H1 (cell line): Measurements from ENCODE around the gene SLC1A4. TPM values are rescaled to one million over a fixed set of nuclear protein-coding genes. Genes with fewer than 3 reads are reported as not detected.

Source experiments
- CTCF ChIA-PET: fragments of 300-600 bp; sonication (Branson Sonifier 250); formaldehyde crosslinking; loops from one replicate; lab custom pipeline; 2021; ENCODE audit not compliant: partially characterized antibody; lab: Charles Lee
- POLR2A ChIA-PET: fragments of 300-600 bp; sonication (Branson Sonifier 250); formaldehyde crosslinking; loops from one replicate; lab custom pipeline; 2021; ENCODE audit warnings: inconsistent platforms; ENCODE audit not compliant: partially characterized antibody; lab: Charles Lee
- DNase-seq, 2 experiments: peaks; one replicate each; pipeline versions ENCODE4 v3.0.0 to v3.0.0-alpha.2; 2010 to 2022; ENCODE audit warnings: low spot score in 2 of 2, low read depth in 1 of 2, mixed read lengths in 1 of 2
- FAIRE-seq: peaks from 2 replicates; lab custom pipeline; 2011; peaks lifted over from hg19 to GRCh38; lab: Jason Lieb, UNC
- H2AFZ ChIP-seq: 2 replicates; pipeline ENCODE4 v1.8.1; 2012; ENCODE audit warnings: low read length, inconsistent platforms
- H2AK5ac ChIP-seq: 2 replicates; pipeline ENCODE4 v1.6.1; 2013; ENCODE audit warnings: low read depth, low read length
- H2BK120ac ChIP-seq: replicated peaks from 2 replicates; pipeline ENCODE3; 2013; ENCODE audit warnings: low read depth, low read length, inconsistent platforms
- H2BK12ac ChIP-seq: 2 replicates; pipeline ENCODE4 v1.6.1; 2013; ENCODE audit warnings: low read depth, low read length
- H2BK15ac ChIP-seq: 2 replicates; pipeline ENCODE4 v1.6.1; 2013; ENCODE audit warnings: low read length
- H2BK20ac ChIP-seq: 2 replicates; pipeline ENCODE4 v1.6.1; 2013; ENCODE audit warnings: low read length
- H2BK5ac ChIP-seq: 2 replicates; pipeline ENCODE4 v1.6.1; 2013; ENCODE audit warnings: low read depth, low read length
- H3K14ac ChIP-seq: 2 replicates; pipeline ENCODE4 v1.6.1; 2013; ENCODE audit warnings: inconsistent platforms; ENCODE audit not compliant: insufficient read length
- H3K18ac ChIP-seq: 2 replicates; pipeline ENCODE4 v1.6.1; 2013; ENCODE audit warnings: low read length; ENCODE audit errors: extremely low read depth
- H3K23ac ChIP-seq: 2 replicates; pipeline ENCODE4 v1.6.1; 2013; ENCODE audit warnings: inconsistent platforms; ENCODE audit not compliant: insufficient read length
- H3K23me2 ChIP-seq: 2 replicates; pipeline ENCODE4 v1.6.1; 2013; ENCODE audit warnings: low read depth, low read length
- H3K27ac ChIP-seq: 2 replicates; pipeline ENCODE4 v1.6.1; 2011; ENCODE audit warnings: low read depth, low read length, inconsistent platforms
- H3K27me3 ChIP-seq, 4 experiments: replicated peaks in 1 of 4; 1 replicate in 1 of 4; 2 replicates in 3 of 4; pipeline versions ENCODE4 v1.6.1 to v1.8.1; 2011 to 2013; ENCODE audit warnings: low read length in 3 of 4, mild to moderate bottlenecking in 3 of 4, inconsistent platforms in 2 of 4, mixed read lengths in 2 of 4, moderate library complexity in 1 of 4; ENCODE audit not compliant: control insufficient read depth in 3 of 4, insufficient read depth in 3 of 4; ENCODE audit errors: extremely low read depth in 1 of 4
- H3K36me3 ChIP-seq, 4 experiments: 2 replicates each; pipeline versions ENCODE4 v1.6.1 to v1.8.1; 2011 to 2013; ENCODE audit warnings: mild to moderate bottlenecking in 4 of 4, low read length in 3 of 4, moderate library complexity in 2 of 4, control low read depth in 1 of 4, inconsistent platforms in 1 of 4; ENCODE audit not compliant: insufficient read depth in 4 of 4, control insufficient read depth in 2 of 4
- H3K4ac ChIP-seq: replicated peaks from 2 replicates; pipeline ENCODE3; 2013; ENCODE audit warnings: low read length, low read depth, mixed read lengths, inconsistent platforms; ENCODE audit not compliant: insufficient read length
- H3K4me1 ChIP-seq, 4 experiments: replicated peaks in 1 of 4; 1 replicate in 1 of 4; 2 replicates in 3 of 4; pipeline versions ENCODE4 v1.6.1 to v1.8.1; 2011 to 2013; ENCODE audit warnings: low read length in 3 of 4, inconsistent platforms in 2 of 4, mixed read lengths in 1 of 4; ENCODE audit not compliant: insufficient read depth in 4 of 4, control insufficient read depth in 3 of 4
- H3K4me2 ChIP-seq, 2 experiments: 2 replicates each; pipeline versions ENCODE4 v1.6.1 to v1.8.1; 2011 to 2013; ENCODE audit warnings: low read depth in 2 of 2, low read length in 2 of 2, control low read depth in 1 of 2, inconsistent platforms in 1 of 2, mild to moderate bottlenecking in 1 of 2; ENCODE audit not compliant: insufficient read depth in 1 of 2
- H3K4me3 ChIP-seq, 4 experiments: fragments of 200-600, 300-600 bp in 1 of 4; sonication (generic), shearing (Covaris generic), sonication (Bioruptor Twin) in 1 of 4; 2 replicates each; pipeline versions ENCODE4 v1.5.1 to v1.8.1; 2011 to 2016; ENCODE audit warnings: low read length in 4 of 4, low read depth in 3 of 4, control low read depth in 2 of 4, inconsistent platforms in 2 of 4, mild to moderate bottlenecking in 2 of 4, mixed read lengths in 1 of 4, moderate library complexity in 1 of 4; ENCODE audit not compliant: insufficient read depth in 2 of 4; ENCODE audit errors: extremely low read depth in 1 of 4
- H3K56ac ChIP-seq: replicated peaks from 2 replicates; pipeline ENCODE3; 2013; ENCODE audit warnings: low read depth, mild to moderate bottlenecking, mixed read lengths, low read length, inconsistent platforms; ENCODE audit not compliant: insufficient read length
- H3K79me1 ChIP-seq: 2 replicates; pipeline ENCODE4 v1.6.1; 2013; ENCODE audit warnings: low read depth, low read length, control low read depth
- H3K79me2 ChIP-seq, 2 experiments: 2 replicates each; pipeline versions ENCODE4 v1.6.1 to v1.8.1; 2012 to 2013; ENCODE audit warnings: low read length in 2 of 2, mild to moderate bottlenecking in 2 of 2, inconsistent platforms in 1 of 2; ENCODE audit not compliant: insufficient read depth in 2 of 2, control insufficient read depth in 1 of 2
- H3K9ac ChIP-seq, 4 experiments: replicated peaks in 1 of 4; 1 replicate in 1 of 4; 2 replicates in 3 of 4; pipeline versions ENCODE4 v1.6.1 to v1.8.1; 2011 to 2013; ENCODE audit warnings: low read depth in 3 of 4, low read length in 3 of 4, control low read depth in 2 of 4, mild to moderate bottlenecking in 2 of 4, moderate library complexity in 2 of 4, inconsistent platforms in 1 of 4; ENCODE audit errors: extremely low read depth in 1 of 4
- H3K9me3 ChIP-seq, 2 experiments: 2 replicates each; pipeline versions ENCODE4 v1.6.1 to v1.8.1; 2012 to 2013; ENCODE audit warnings: mild to moderate bottlenecking in 2 of 2, moderate library complexity in 2 of 2, control low read depth in 1 of 2, inconsistent platforms in 1 of 2, low read depth in 1 of 2, low read length in 1 of 2, mixed read lengths in 1 of 2; ENCODE audit not compliant: insufficient read depth in 2 of 2
- H4K20me1 ChIP-seq, 2 experiments: replicated peaks in 1 of 2; 2 replicates each; pipeline versions ENCODE3 to v1.8.1; 2011 to 2013; ENCODE audit warnings: inconsistent platforms in 2 of 2, low read length in 2 of 2, mild to moderate bottlenecking in 1 of 2; ENCODE audit not compliant: insufficient read depth in 2 of 2, control insufficient read depth in 1 of 2
- H4K5ac ChIP-seq: 2 replicates; pipeline ENCODE4 v1.6.1; 2013; ENCODE audit warnings: low read length, low read depth, mixed read lengths, inconsistent platforms; ENCODE audit not compliant: insufficient read length
- H4K8ac ChIP-seq: 2 replicates; pipeline ENCODE4 v1.8.0; 2013; ENCODE audit warnings: mild to moderate bottlenecking, moderate library complexity, low read length, inconsistent platforms; ENCODE audit not compliant: insufficient read depth; ENCODE audit errors: extremely low read depth
- H4K91ac ChIP-seq: replicated peaks from 2 replicates; pipeline ENCODE3; 2013; ENCODE audit warnings: low read length, mixed read lengths, inconsistent platforms; ENCODE audit not compliant: insufficient read length
- CHD2 ChIP-seq: IDR thresholded peaks from 2 replicates; pipeline ENCODE4 v1.6.1; 2012; ENCODE audit warnings: low read length, improper control_type of control experiment
- CTBP2 ChIP-seq: IDR thresholded peaks from 2 replicates; pipeline ENCODE4 v1.7.0; 2011; ENCODE audit warnings: borderline replicate concordance, mild to moderate bottlenecking, moderate library complexity, mixed read lengths, low read length; ENCODE audit not compliant: insufficient read depth, insufficient read length
- EP300 ChIP-seq, 2 experiments: IDR thresholded peaks; 1 replicate in 1 of 2; 2 replicates in 1 of 2; pipeline ENCODE4 v1.6.1; 2011 to 2012; ENCODE audit warnings: low read depth in 2 of 2, low read length in 2 of 2, mild to moderate bottlenecking in 2 of 2, borderline replicate concordance in 1 of 2, inconsistent platforms in 1 of 2, moderate library complexity in 1 of 2
- RFX5 ChIP-seq: IDR thresholded peaks from 2 replicates; pipeline ENCODE4 v1.6.1; 2011; ENCODE audit warnings: low read depth, low read length, improper control_type of control experiment, borderline replicate concordance
- RNF2 ChIP-seq: fragments of 200-900, 300-1000 bp; sonication (generic); IDR thresholded peaks from 2 replicates; pipeline ENCODE4 v1.7.1; 2016; ENCODE audit warnings: borderline replicate concordance, low read depth, mild to moderate bottlenecking, antibody characterized with exemption, low read length; ENCODE audit not compliant: poor library complexity, severe bottlenecking; ENCODE audit errors: missing control alignments
- SP4 ChIP-seq: IDR thresholded peaks from 2 replicates; pipeline ENCODE4 v1.6.1; 2012; ENCODE audit warnings: low read length, inconsistent platforms
- USF2 ChIP-seq: IDR thresholded peaks from 2 replicates; pipeline ENCODE4 v1.6.1; 2011; ENCODE audit warnings: low read length, improper control_type of control experiment
- WGBS, 2 experiments: shearing (Covaris generic) in 1 of 2; methylation state at CpG; one replicate each; pipeline versions ENCODE4 v1.1.6 to v1.1.7; 2013 to 2015; ENCODE audit warnings: low lambda C conversion rate in 2 of 2, mixed read lengths in 2 of 2, inconsistent platforms in 1 of 2, low coverage in 1 of 2, missing lambda C conversion rate in 1 of 2; ENCODE audit not compliant: insufficient replicate concordance in 2 of 2, insufficient coverage in 1 of 2, insufficient read length in 1 of 2; ENCODE audit errors: extremely low coverage in 1 of 2, missing lambda C conversion rate in 1 of 2; 5-methylcytosine and 5-hydroxymethylcytosine counted together
- polyA plus RNA-seq, 7 experiments: library from polyadenylated mRNA; depleted of rRNA in 3 of 7; stranded (reverse) in 5 of 7; unstranded in 2 of 7; fragments of >200 nt in 5 of 7; fragments of 200-250 nt in 2 of 7; gene quantifications; 1 replicate in 5 of 7; 2 replicates in 1 of 7; 4 replicates in 1 of 7; pipeline versions ENCODE4 v1.2.1 to v1.2.3, GENCODE V29; 2011 to 2013; ENCODE audit warnings: missing spikeins in 2 of 7, mixed read lengths in 2 of 7
- total RNA-seq: library from RNA; stranded (reverse); fragmentation: NEBNext Ultra II Directional; extraction: Animal tissue kit (Norgen Biotek cat#: 25700); gene quantifications from 2 replicates; pipeline ENCODE4 v1.2.1, GENCODE V29; 2021

Gene SLC1A4
- total and polyA plus RNA-seq, 2 of the 8 experiments (the other 6 are each of a cell fraction or from before 2014, with no cell fraction given): 0.44 to 0.86 TPM

GRCh38 chr2:64947885-64948284, 41.3 kb upstream of the SLC1A4 start:
- Histone ChIP-seq H3K23me2 (no peaks in the 10 kb centered on the region), H3K36me3 (no peaks in the 10 kb centered on the region), H3K4me2 (no peak overlapping the region), H2AK5ac (no peak overlapping the region), H2BK12ac (no peak overlapping the region), H4K91ac (no peak overlapping the region), H3K79me2 (no peaks in the 10 kb centered on the region), H3K4me3 (no peak overlapping the region), H2BK20ac (no peak overlapping the region), H3K56ac (no peak overlapping the region), H3K23ac (no peak overlapping the region), H3K18ac (no peak overlapping the region), H4K20me1 (no peaks in the 10 kb centered on the region), H2BK120ac (no peak overlapping the region), H2BK5ac (no peak overlapping the region), H3K9me3 (no peaks in the 10 kb centered on the region), H4K5ac (no peak overlapping the region), H4K8ac (no peak overlapping the region), H3K4ac (no peak overlapping the region), H3K4me1 (peaks cover 0 to 6% (median 0%) of the 10 kb centered on the region in 4 experiments; a peak in 1 of 7 replicates), H2AFZ (no peak overlapping the region), H3K14ac (no peak overlapping the region), H3K27ac (no peak overlapping the region), H2BK15ac (no peak overlapping the region), H3K27me3 (no peaks in the 10 kb centered on the region), H3K9ac (no peak overlapping the region), H3K79me1 (no peaks in the 10 kb centered on the region)
- POLR2A ChIA-PET: no interaction called here
- WGBS, 2 experiments: 84% methylated on average over 4 of the region's 4 CpGs; no CpG with 5 or more reads in 1 of the 2 experiments
- CTCF ChIA-PET: interaction anchor here (1.5 to 2.6 kb wide), 2 partner anchors 9 to 31 kb away, joined by 6 to 9 read pairs; no protein-coding TSS in a partner anchor
- no peak for FAIRE-seq
- no peak for DNase-seq
- TF ChIP-seq EP300 (IDR thresholded peaks at IDR 0.05; ENCODE audit: borderline replicate concordance in 1 of 2, low read depth in 2 of 2, low read length in 2 of 2): no peak
- no peak for TF ChIP-seq CHD2
- no peak for TF ChIP-seq RFX5
- no peak for TF ChIP-seq CTBP2
- no peak for TF ChIP-seq USF2
- no peak for TF ChIP-seq SP4
- no peak for TF ChIP-seq RNF2
